DMS153 (cell line): ENCODE results near the gene TWIST1.

ENCODE experiments used
- DNase-seq: peaks from one replicate; lab custom pipeline; 2025; lab: John Stamatoyannopoulos, UW

Gene TWIST1

DNA sequence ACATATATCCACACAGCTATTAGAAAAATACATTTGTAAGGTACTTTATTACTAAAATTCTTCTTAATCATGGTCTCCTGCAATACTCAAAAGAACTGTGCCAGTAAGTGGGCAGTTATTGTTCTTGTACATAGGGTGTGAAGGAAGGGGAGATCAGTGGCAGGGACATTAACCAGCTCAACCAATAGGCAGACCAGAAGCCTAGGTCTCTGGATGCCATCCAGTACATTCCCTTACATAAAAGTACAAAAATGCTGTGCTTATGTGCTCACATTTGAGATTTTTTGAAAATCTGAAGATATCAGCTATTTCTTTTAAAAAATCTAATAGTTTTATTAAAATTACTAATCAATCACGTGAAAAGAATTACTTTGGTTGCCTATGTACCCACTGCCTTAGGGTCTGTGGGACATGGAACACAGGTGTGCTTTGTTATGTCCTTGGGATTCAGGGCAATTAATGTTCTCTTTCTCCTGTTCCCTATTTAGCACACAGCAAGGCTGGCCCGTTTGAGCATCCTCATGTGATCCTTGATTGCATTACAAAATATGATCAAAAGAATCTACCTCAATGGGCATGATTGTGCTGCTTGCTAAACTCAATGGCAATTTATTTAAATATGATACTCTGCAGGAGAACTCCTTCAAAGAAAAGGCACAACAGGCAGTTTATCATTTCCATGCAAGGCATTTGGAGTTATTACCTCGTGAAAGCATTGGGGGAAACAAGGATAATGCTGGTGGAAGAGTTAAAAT lies 22.7 kb downstream of the TWIST1 start:
- DNase-seq, result no peak

DNA sequence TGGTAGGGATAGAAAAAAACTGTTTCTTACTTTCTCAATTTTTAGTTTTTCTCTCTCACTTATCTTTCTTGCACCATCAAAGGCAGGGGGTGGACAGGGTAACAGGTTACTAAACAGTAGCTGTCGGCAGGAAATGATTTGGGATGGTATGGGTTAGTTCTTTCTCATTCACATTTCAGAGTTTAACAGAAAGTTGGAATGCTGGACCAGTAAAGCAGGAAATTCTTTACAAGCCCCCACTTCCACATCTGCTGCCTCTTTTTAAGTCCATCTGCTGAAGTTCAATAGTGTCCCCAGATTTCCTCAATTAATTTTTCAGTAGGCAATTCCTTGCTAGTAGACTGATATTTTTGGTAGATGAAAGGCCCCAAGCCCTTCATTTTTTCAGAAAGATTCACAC lies 23.3 kb downstream of the TWIST1 start:
- no peak for DNase-seq

DNA sequence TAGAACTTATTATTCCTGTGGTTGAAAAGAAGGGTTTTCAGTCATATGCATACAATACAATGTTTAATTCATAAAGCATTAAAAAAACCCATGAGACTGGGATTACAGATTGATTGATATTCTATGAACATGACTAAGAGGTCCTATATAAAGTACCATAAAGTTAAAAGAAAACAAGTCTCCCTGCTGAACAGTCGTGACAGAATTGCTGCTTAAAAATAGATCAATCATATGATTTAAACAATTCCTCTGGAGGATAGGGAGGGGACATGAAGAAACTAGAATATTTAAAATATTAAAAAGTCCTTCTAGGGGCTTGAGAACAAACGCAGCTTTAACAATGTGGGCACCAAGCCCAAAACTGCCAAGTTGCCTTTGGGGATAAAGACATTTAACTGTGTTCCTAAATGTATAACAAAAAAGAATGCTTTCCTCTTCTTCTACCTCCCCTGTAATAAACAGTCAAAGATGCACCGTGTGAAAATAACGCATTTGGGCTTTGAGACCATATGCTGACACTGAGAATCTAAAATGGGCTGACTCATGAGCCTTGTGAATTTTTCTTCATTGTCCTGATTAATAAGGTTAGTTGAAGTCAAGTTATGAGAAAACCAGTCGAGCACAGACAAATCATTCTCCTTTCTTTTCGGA lies 25.8 kb downstream of the TWIST1 start:
- DNase-seq, result no peak

DNA sequence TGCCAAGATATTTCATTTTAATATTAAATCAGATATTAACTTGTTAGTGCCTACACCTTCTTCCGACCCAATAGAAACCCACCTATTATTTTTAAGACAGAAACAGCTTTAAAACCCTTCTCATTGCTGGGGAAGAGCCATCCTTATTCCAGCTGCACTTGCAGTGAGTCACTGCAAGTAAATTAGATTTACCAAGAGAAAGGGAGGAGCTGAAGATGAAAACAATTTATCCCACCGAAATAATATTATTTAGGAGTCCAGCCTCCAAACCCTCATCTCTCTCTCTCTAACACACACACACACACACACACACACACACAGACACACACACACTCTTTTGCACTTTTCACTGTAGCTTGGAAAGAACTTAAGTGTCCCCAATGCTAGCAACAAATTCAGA lies 26.9 kb downstream of the TWIST1 start:
- no peak for DNase-seq

DNA sequence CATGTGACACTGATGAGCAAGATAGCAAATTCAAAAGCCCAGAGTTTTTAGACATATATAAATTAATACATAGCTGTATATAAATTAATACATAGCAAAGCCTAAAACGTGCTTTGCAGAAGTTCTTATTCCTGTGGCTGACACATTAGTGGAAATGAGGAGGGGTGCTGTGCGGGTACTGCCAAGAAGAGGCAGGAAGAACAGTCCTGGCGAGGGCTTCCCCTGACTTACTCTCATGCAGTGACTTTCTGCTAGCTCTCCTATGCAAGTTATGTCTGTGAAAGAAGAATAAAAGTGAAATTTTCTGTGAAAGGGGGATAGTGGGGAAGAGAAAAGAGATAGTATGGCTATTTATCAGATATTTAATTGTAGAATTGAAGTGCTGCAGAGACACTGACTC lies 27.6 kb downstream of the TWIST1 start:
- no peak for DNase-seq

DNA sequence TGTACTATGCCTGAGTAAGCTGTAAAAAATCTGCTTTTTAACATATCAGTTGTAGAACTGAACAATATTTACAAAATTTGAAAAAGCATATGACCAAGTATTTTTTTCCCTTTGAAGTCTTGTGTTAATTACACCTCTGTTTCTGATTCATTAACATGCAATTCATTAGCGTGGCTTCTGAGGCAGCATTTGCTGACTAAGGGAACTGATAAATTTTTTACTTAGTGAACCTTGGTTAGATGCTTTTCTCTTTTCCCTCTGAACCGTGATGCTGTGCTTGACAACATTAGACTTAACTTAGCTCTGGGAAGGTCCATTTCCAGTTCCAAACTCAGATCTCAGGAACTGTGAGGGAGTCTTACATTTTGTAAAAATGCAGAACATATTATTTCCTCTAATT lies 28.1 kb downstream of the TWIST1 start:
- DNase-seq, result no peak

DNA sequence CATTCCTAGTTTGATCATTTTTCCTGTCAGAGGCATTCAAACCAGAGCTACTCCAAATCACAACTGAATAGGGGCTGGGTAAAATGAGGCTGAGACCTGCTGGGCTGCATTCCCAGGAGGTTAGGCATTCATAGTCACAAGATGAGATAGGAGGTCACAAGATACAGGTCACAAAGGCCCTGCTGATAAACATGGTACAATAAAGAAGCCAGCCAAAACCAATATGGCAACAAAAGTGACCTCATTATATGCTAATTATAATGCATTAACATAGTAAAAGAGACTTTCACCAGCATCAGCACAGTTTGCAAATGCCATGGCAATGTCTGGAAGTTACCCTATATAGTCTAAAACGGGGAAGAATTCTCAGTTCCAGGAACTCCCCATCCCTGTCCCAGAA lies 37.3 kb downstream of the TWIST1 start:
- no peak for DNase-seq

DNA sequence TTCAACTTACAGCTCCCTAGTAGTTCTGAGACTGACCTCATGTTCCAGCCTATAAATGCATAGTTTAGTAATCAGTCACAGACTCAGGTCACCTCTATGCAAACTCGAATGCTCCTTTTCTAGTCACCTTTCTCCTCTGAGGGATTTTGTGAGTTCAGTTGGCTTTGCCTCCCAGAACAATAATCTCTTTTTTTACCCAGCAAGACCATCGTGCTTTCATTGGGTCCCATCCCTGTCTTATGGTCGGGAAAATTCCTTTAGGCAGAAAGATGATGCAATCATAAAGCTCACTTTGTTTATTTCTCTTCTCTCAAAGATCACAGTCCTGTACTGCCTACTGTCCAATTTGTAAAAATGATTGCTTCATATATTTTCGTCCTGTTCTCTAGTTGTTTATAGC lies 38.4 kb downstream of the TWIST1 start:
- no peak for DNase-seq

DNA sequence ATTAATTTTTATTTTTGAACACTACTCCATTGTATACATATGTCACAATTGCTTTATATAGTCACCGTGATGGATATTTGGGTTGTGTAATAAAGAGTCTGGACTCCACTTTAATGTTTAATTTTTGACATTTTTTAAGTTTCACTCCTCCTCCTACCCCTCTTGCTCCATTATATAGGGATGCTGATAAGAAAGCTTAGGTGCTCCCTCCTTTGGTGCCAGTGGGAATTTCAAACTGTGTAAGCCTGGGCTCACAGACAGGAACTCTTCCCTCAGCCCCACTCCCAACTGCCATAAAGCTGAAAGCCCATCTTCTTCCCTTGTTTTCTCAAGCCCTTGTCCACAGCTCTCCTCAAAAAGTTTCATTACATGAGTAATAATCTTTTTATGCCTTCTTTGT lies 47.6 kb downstream of the TWIST1 start:
- DNase-seq, result no peak

DNA sequence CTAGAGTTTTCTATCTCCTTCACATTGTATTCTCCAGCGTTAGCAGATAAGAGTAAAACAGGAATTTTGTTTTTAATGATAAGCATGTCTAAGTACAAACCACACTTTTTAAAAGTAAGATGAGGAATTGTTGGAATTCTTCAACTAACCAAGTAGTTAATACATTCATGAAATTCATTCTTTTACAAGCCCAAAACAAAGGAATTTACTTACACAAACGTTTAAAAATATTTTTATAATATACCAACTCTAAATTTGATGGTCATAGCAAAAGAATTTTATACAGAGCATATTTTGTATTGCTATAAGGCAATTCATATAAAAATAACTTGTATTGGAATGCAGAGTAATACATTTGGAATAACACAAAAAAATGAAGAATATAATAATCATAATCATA lies 51.3 kb downstream of the TWIST1 start:
- DNase-seq, result no peak
